GM18909 (cell line): ENCODE measurements around the gene RSPRY1.

Source experiments
- ATAC-seq: cut with Tn5 transposase; IDR thresholded peaks from one replicate; pipeline ENCODE4 v1.9.1; 2021; ENCODE audit warnings: mild to moderate bottlenecking; ENCODE audit not compliant: unreplicated experiment, poor library complexity

The RSPRY1 gene

GRCh38 chr16:57213462-57213861 is 27.3 kb downstream of the RSPRY1 start:
- ATAC-seq: no peak

GRCh38 chr16:57216968-57217367 is 30.8 kb downstream of the RSPRY1 start:
- no peak for ATAC-seq

GRCh38 chr16:57223057-57223456 is 36.9 kb downstream of the RSPRY1 start:
- ATAC-seq: no peak

- ATAC-seq: no peak
These were observed 38.7 kb downstream of the RSPRY1 start for GRCh38 chr16:57224651-57225335.

GRCh38 chr16:57225978-57226377 is 39.8 kb downstream of the RSPRY1 start:
- no peak for ATAC-seq

- ATAC-seq: no peak
These were observed 40.8 kb downstream of the RSPRY1 start for GRCh38 chr16:57226701-57227621.

GRCh38 chr16:57229079-57229478 is 43.0 kb downstream of the RSPRY1 start:
- ATAC-seq: no peak

- no peak for ATAC-seq
These were observed 45.8 kb downstream of the RSPRY1 start for GRCh38 chr16:57231821-57232350.

GRCh38 chr16:57233944-57234706 is 48.0 kb downstream of the RSPRY1 start:
- no peak for ATAC-seq

- ATAC-seq: no peak
These were observed 48.6 kb downstream of the RSPRY1 start for GRCh38 chr16:57234707-57235092.

- no peak for ATAC-seq
These were observed 49.2 kb downstream of the RSPRY1 start for GRCh38 chr16:57235128-57236021.

- ATAC-seq: no peak
These were observed 49.9 kb downstream of the RSPRY1 start for GRCh38 chr16:57236022-57236350.

- no peak for ATAC-seq
These were observed 52.6 kb downstream of the RSPRY1 start for GRCh38 chr16:57238682-57239081.

GRCh38 chr16:57239107-57239506 is 53.0 kb downstream of the RSPRY1 start:
- ATAC-seq: no peak

- ATAC-seq: no peak
These were observed 54.7 kb downstream of the RSPRY1 start for GRCh38 chr16:57240851-57241250.

- no peak for ATAC-seq
These were observed 56.5 kb downstream of the RSPRY1 start for GRCh38 chr16:57242650-57243049.

- ATAC-seq: peak; percentile 23
These were observed 58.3 kb downstream of the RSPRY1 start for GRCh38 chr16:57244463-57244766.

GRCh38 chr16:57244767-57245471 is 58.8 kb downstream of the RSPRY1 start, which contains the start of gene ARL2BP:
Gene ARL2BP, plus strand, starts transcription at chr16:57245259. Its CDS starts 109 bp downstream, at chr16:57245368.
- peak; percentile 96 for ATAC-seq

- ATAC-seq: no peak
These were observed 59.5 kb downstream of the RSPRY1 start for GRCh38 chr16:57245472-57246113.
